Cerebellar nuclear complex (tissue), 1 donor: ENCODE data around the gene KDM5D.

Source experiments
- DNase-seq, 2 experiments: peaks; one replicate each; lab custom pipeline; 2025; lab: John Stamatoyannopoulos, UW

Gene KDM5D

GRCh38 chrY:19744381-19745378 lies at the start of gene KDM5D:
TSS of gene KDM5D (minus strand) at chrY:19744726. CDS start at chrY:19744534, 192 bp downstream.
- DNase-seq, result no peak

GRCh38 chrY:19768375-19768774 lies 23.8 kb upstream of the KDM5D start:
- no peak for DNase-seq

- no peak for DNase-seq
These were observed 1.2 kb downstream of the KDM5D start for GRCh38 chrY:19743331-19743730.

- DNase-seq, result no peak
These were observed 2.4 kb downstream of the KDM5D start for GRCh38 chrY:19742153-19742552.

- no peak for DNase-seq
These were observed 10.1 kb downstream of the KDM5D start for GRCh38 chrY:19734425-19734824.

- DNase-seq, result no peak
These were observed 26.6 kb downstream of the KDM5D start for GRCh38 chrY:19717950-19718349.

- no peak for DNase-seq
These were observed 27.4 kb downstream of the KDM5D start for GRCh38 chrY:19717146-19717545.

GRCh38 chrY:19715226-19715625 lies 29.3 kb downstream of the KDM5D start:
- DNase-seq, result no peak

- no peak for DNase-seq
These were observed 31.1 kb downstream of the KDM5D start for GRCh38 chrY:19713430-19713829.

GRCh38 chrY:19706273-19706672 lies 38.3 kb downstream of the KDM5D start:
- DNase-seq, result no peak

- DNase-seq, result no peak
These were observed 46.0 kb downstream of the KDM5D start for GRCh38 chrY:19698495-19698894.

- DNase-seq, result no peak
These were observed 63.7 kb downstream of the KDM5D start for GRCh38 chrY:19680821-19681220.
